MG63 (cell line): ENCODE measurements around the gene SHC1. TPM values are rescaled to one million over a fixed set of nuclear protein-coding genes. Genes with fewer than 3 reads are reported as not detected.

ENCODE experiments used
- DNase-seq: peaks from one replicate; pipeline ENCODE4 v3.0.0-alpha.2; 2020
- H3K27me3 ChIP-seq: fragments of 250-450 bp; sonication (Bioruptor Pico); 2 replicates; pipeline ENCODE4 v1.5.1; 2020; ENCODE audit warnings: mild to moderate bottlenecking, moderate library complexity
- H3K36me3 ChIP-seq: fragments of 250-450 bp; sonication (Bioruptor Pico); 2 replicates; pipeline ENCODE4 v1.5.1; 2020; ENCODE audit warnings: mild to moderate bottlenecking, moderate library complexity
- H3K4me3 ChIP-seq: fragments of 250-450 bp; sonication (Bioruptor Pico); 2 replicates; pipeline ENCODE4 v1.5.1; 2020; ENCODE audit warnings: mild to moderate bottlenecking, moderate library complexity
- H3K9me3 ChIP-seq: fragments of 250-450 bp; sonication (Bioruptor Pico); 2 replicates; pipeline ENCODE4 v1.5.1; 2020; ENCODE audit warnings: mild to moderate bottlenecking, moderate library complexity
- total RNA-seq: library from RNA; depleted of rRNA; stranded (reverse); fragments of >200 nt; shearing (Covaris generic); gene quantifications from 2 replicates; pipeline ENCODE4 v1.2.3, GENCODE V29; 2014; ENCODE audit warnings: low replicate concordance

The SHC1 gene
- total RNA-seq, 1 experiment from 2014 or later, result 175 TPM

- H3K9me3 ChIP-seq, result no peaks in the 10 kb centered on the region
- H3K36me3 ChIP-seq, result no peaks in the 10 kb centered on the region
- H3K27me3 ChIP-seq, result no peaks in the 10 kb centered on the region
- DNase-seq, result no peak
- H3K4me3 ChIP-seq, result no peak overlapping the region
Observed at GRCh38 chr1:154941333-154942013, 29.1 kb downstream of the SHC1 start.

DNA sequence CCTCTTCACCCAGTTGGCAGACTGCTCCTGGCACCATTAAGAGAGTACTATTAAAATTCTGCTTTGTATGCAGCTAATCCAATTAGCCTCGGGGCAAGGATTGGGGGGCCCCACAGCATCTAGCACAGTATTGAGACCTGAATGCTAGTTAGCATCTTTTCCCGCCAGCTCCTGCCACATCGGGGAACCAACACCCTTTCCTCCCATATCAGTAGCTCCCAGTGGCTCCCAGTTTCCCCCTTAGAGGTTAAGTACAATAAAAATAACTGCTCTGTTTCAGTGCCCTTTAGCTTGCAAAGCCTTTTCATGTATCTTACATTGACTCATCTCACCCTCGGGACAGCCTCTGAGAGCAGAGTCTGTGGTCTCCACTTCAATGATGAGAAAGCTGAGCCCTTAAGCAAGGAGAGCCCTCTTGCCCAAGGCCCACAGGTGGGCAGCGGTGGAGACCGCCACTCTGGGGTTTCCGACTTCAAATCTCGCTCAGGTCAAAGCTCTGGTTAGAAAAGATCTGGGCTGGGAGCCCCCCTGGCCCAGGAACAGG, 29.8 kb downstream of the SHC1 start:
- Histone ChIP-seq H3K36me3 (no peaks in the 10 kb centered on the region), H3K4me3 (no peak overlapping the region), H3K9me3 (no peaks in the 10 kb centered on the region), H3K27me3 (no peaks in the 10 kb centered on the region)
- no peak for DNase-seq

GRCh38 chr1:154940213-154940560, 30.4 kb downstream of the SHC1 start:
- no peaks in the 10 kb centered on the region for H3K27me3 ChIP-seq
- no peaks in the 10 kb centered on the region; the same call in 1 of the 2 replicates for H3K36me3 ChIP-seq
- no peaks in the 10 kb centered on the region for H3K9me3 ChIP-seq
- H3K4me3 ChIP-seq, result no peak overlapping the region
- DNase-seq, result no peak

- no peak for DNase-seq
Observed at GRCh38 chr1:154938604-154939399, 31.7 kb downstream of the SHC1 start.

DNA sequence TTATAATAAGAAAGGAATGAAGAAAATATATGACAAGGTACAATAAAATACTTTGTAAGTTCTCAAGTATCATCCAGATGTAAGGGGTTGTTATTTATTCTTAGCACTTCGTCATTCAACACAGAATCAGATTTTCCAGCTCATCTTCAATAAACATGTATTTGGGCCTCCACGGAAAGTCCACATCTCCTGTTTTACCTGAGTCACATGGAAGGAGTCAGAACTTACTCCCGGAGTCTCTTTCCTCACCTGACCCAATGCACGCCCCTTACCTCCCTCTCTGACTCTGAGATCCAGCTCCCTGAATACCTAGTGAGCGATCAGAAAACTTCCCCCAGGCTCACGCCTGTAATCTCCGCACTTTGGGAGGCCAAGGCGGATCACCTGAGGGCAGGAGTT, 32.6 kb downstream of the SHC1 start:
- no peaks in the 10 kb centered on the region; the same call in 1 of the 2 replicates for H3K36me3 ChIP-seq
- no peaks in the 10 kb centered on the region for H3K27me3 ChIP-seq
- H3K4me3 ChIP-seq, result peak overlapping the region; percentile 71
- DNase-seq, result no peak
- H3K9me3 ChIP-seq, result no peaks in the 10 kb centered on the region

More at GRCh38 chr1:154938604-154939399, 31.7 kb downstream of the SHC1 start:
- Histone ChIP-seq H3K27me3 (no peaks in the 10 kb centered on the region), H3K4me3 (no peak overlapping the region), H3K36me3 (no peaks in the 10 kb centered on the region; the same call in 1 of the 2 replicates), H3K9me3 (no peaks in the 10 kb centered on the region)

- DNase-seq, result peak; percentile 92
- no peaks in the 10 kb centered on the region; the same call in 1 of the 2 replicates for H3K36me3 ChIP-seq
- H3K27me3 ChIP-seq, result no peaks in the 10 kb centered on the region
- peak overlapping the region; percentile 71 for H3K4me3 ChIP-seq
- no peaks in the 10 kb centered on the region for H3K9me3 ChIP-seq
Observed at GRCh38 chr1:154937085-154937987, 33.2 kb downstream of the SHC1 start.

DNA sequence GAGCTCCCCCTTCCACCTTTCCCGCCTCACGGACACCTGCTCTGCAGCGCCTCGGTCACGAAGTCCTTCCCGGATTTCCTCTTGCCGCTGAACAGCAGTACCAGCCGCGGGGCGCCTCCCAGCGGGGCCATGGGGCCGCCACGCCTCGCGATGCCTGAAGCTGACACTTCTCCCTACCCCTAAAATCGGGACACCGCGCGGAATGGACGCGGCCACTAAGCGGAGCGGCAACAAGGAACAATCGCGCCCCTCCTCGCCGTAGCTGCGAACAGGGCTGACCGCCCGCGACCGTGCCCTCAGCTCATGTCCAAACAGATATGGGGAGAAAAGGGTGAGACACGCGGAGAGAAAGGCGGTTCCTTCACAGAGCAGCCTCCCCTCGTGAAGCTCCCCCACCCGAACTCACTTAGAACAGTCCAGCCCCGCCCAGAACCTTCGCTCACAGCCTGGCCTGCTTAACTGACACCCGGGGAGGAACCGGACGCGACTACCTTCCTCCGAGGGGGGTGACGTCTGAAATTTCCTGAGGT, 33.9 kb downstream of the SHC1 start, which contains the start of gene PMVK:
Gene PMVK (minus strand): TSS at position 165 of the 530 bp plus-strand sequence. CDS start 34 bp downstream, at position 131.
- Histone ChIP-seq H3K9me3 (no peaks in the 10 kb centered on the region), H3K4me3 (peak within 1 kb of the TSS; percentile 71), H3K36me3 (peaks cover 4% of the 10 kb centered on the region), H3K27me3 (no peaks in the 10 kb centered on the region)
- peak; percentile 96 for DNase-seq

DNA sequence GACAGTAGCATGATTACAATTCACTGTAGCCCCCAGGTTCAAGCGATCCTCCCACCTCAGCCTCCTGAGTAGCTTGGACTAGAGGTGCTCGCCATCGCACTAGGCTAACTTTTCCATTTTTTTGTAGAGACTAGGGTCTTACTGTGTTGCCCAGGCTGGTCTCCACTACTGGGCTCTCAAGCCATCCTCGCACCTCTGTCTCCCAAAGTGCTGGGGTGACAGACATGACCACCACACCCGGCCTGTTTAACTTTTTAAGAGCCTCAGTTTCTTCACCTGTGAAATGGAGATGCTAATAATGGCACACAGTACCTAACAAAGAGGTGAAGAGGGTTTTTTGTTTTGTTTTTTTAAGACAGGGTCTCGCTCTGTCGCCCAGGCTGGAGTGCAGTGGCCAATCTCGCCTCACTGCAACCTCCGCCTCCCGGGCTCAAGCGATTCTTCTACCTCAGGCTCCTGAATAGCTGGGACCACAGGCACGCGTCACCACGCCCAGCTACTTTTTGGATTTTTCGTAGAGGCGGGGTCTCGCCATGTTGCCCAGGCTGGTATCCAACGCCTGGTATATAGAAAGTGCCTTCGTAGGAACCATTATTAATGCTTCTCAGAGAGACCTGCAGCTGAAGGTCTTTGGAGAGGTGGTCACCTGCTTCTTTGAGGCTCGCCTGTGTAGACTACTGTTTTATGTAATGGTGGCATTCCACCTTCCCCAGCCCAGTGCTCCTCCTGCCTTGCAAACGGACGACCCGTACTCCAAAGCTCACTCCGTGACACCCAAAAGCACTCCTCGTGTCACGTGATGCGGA, 34.6 kb downstream of the SHC1 start:
- peak overlapping the region; percentile 71 for H3K4me3 ChIP-seq
- no peaks in the 10 kb centered on the region for H3K27me3 ChIP-seq
- peaks cover 4% of the 10 kb centered on the region for H3K36me3 ChIP-seq
- DNase-seq, result no peak
- no peaks in the 10 kb centered on the region for H3K9me3 ChIP-seq

GRCh38 chr1:154934358-154934948, 36.1 kb downstream of the SHC1 start:
- DNase-seq, result no peak
- H3K4me3 ChIP-seq, result no peak overlapping the region
- peaks cover 16% of the 10 kb centered on the region for H3K36me3 ChIP-seq
- H3K27me3 ChIP-seq, result no peaks in the 10 kb centered on the region
- H3K9me3 ChIP-seq, result no peaks in the 10 kb centered on the region

- Histone ChIP-seq H3K27me3 (no peaks in the 10 kb centered on the region), H3K36me3 (peaks cover 18% of the 10 kb centered on the region), H3K4me3 (no peak overlapping the region), H3K9me3 (no peaks in the 10 kb centered on the region)
- DNase-seq, result no peak
Observed at GRCh38 chr1:154931940-154932487, 38.5 kb downstream of the SHC1 start.

GRCh38 chr1:154926201-154926600, 44.3 kb downstream of the SHC1 start:
- Histone ChIP-seq H3K9me3 (no peaks in the 10 kb centered on the region), H3K4me3 (no peak overlapping the region), H3K36me3 (peaks cover 28% of the 10 kb centered on the region), H3K27me3 (no peaks in the 10 kb centered on the region)
- DNase-seq, result no peak

GRCh38 chr1:154925335-154926170, 45.0 kb downstream of the SHC1 start:
- H3K36me3 ChIP-seq, result peaks cover 25% of the 10 kb centered on the region
- no peaks in the 10 kb centered on the region for H3K9me3 ChIP-seq
- H3K4me3 ChIP-seq, result no peak overlapping the region
- DNase-seq, result no peak
- H3K27me3 ChIP-seq, result no peaks in the 10 kb centered on the region

DNA sequence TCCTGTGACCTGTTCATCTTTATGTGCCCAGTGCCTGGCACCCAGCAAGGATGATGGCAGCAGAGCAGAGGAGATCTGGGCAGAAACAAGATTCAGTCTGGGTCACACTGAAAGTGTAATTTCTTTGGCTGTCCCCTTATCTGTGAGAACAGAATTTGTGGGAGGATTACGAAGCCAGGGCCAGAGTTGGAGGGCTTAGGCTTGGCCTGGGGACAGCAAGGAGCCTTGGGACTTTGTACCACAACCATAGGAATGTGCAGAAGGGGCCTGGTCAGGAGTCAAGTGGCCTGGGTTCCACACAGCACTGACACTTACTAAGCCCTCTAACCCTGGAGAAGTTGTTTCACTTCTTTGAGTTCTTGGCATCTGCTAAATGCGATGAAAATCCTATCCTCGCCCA, 46.9 kb downstream of the SHC1 start:
- Histone ChIP-seq H3K4me3 (no peak overlapping the region), H3K27me3 (no peaks in the 10 kb centered on the region), H3K36me3 (peaks cover 14% of the 10 kb centered on the region), H3K9me3 (no peaks in the 10 kb centered on the region)
- no peak for DNase-seq

GRCh38 chr1:154913273-154913672, 57.3 kb downstream of the SHC1 start:
- Histone ChIP-seq H3K9me3 (peaks cover 2% of the 10 kb centered on the region; the same call in 1 of the 2 replicates), H3K4me3 (no peak overlapping the region), H3K27me3 (no peaks in the 10 kb centered on the region), H3K36me3 (peaks cover 2% of the 10 kb centered on the region; the same call in 1 of the 2 replicates)
- DNase-seq, result no peak
